Kidney (tissue), 14 donors: ENCODE data around the gene PIK3R4. TPM values are rescaled to one million over a fixed set of nuclear protein-coding genes. Genes with fewer than 3 reads are reported as not detected.
A peak's percentile ranks its signal among the peaks of the same experiment; 100 is the strongest.

ENCODE experiments used
- DNase-seq, 5 donors: peaks; one replicate each; pipeline ENCODE4 v3.0.0-alpha.2; 2013 to 2020
- FAIRE-seq: peaks from 2 replicates; lab custom pipeline; 2012; peaks lifted over from hg19 to GRCh38; lab: Jason Lieb, UNC
- H3K27ac ChIP-seq, 2 donors: one replicate each; pipeline ENCODE4 v1.7.0; 2013; ENCODE audit warnings: low read depth in 2 of 2, low read length in 2 of 2, inconsistent platforms in 1 of 2
- H3K27me3 ChIP-seq: one replicate; pipeline ENCODE4 v1.7.1; 2013; ENCODE audit warnings: low read length, inconsistent platforms; ENCODE audit not compliant: control insufficient read depth, insufficient read depth
- H3K36me3 ChIP-seq, 3 donors: one replicate each; pipeline versions ENCODE4 v1.7.0 to v1.7.1; 2013; ENCODE audit warnings: low read length in 3 of 3, control low read depth in 1 of 3, inconsistent platforms in 1 of 3; ENCODE audit not compliant: insufficient read depth in 3 of 3, control insufficient read depth in 2 of 3
- H3K4me1 ChIP-seq, 3 donors: one replicate each; pipeline versions ENCODE4 v1.7.0 to v1.7.1; 2013; ENCODE audit warnings: low read length in 3 of 3, inconsistent platforms in 1 of 3, low read depth in 1 of 3; ENCODE audit not compliant: control insufficient read depth in 2 of 3, insufficient read depth in 2 of 3
- H3K4me3 ChIP-seq, 3 donors: one replicate each; pipeline versions ENCODE4 v1.7.0 to v1.8.1; 2013; ENCODE audit warnings: low read length in 3 of 3, control low read depth in 1 of 3, inconsistent platforms in 1 of 3
- H3K9ac ChIP-seq, 3 donors: one replicate each; pipeline versions ENCODE4 v1.7.0 to v1.7.1; 2013; ENCODE audit warnings: low read length in 3 of 3, control low read depth in 1 of 3, inconsistent platforms in 1 of 3
- H3K9me3 ChIP-seq, 3 donors: one replicate each; pipeline versions ENCODE4 v1.7.0 to v1.7.1; 2013; ENCODE audit warnings: low read length in 3 of 3, control low read depth in 1 of 3, inconsistent platforms in 1 of 3; ENCODE audit not compliant: control insufficient read depth in 2 of 3, insufficient read depth in 1 of 3
- CTCF ChIP-seq: IDR thresholded peaks from 3 replicates; pipeline ENCODE4 v1.5.1; 2012; ENCODE audit warnings: mild to moderate bottlenecking, moderate library complexity, borderline replicate concordance; ENCODE audit not compliant: insufficient read depth; ENCODE audit errors: extremely low read depth
- intact Hi-C: fragments of 100-400 bp; cut with DNase I; formaldehyde crosslinking; loops from one replicate; pipeline ENCODE4 v1.11.1; 2022
- polyA plus RNA-seq: library from polyadenylated mRNA; stranded (reverse); fragments of 350-450 nt; fragmentation: Illumina TruSeq; extraction: RNeasy Lipid Tissue Mini Kit (QIAGEN cat#74804); gene quantifications from one replicate; pipeline ENCODE4 v1.2.3, GENCODE V29; 2014; ENCODE audit warnings: low read depth, low replicate concordance; ENCODE audit not compliant: insufficient read depth
- total RNA-seq: library from RNA; stranded (reverse); fragmentation: NEBNext Ultra II Directional; extraction: Animal tissue kit (Norgen Biotek cat#: 25700); gene quantifications from one replicate; pipeline ENCODE4 v1.2.1, GENCODE V29; 2021
- donor health status: control.
- donor health status: control.
- donor health status: control.
- donor health status: control.
- donor health status: control.
- donor health status: DM: yes; HTN: yes; CAD: no.
- donor health status: Normal renal cell carcinoma (clear cell type).

Gene PIK3R4
- total and polyA plus RNA-seq, 2 donors from 2014 or later = 22.5 to 32.7 TPM

- TF ChIP-seq CTCF = no peak
- no peak overlapping the region for H3K9ac ChIP-seq
- H3K27ac ChIP-seq = no peak overlapping the region
- H3K4me1 ChIP-seq = no peaks in the 10 kb centered on the region
- FAIRE-seq (no peak), DNase-seq (peak in 3 of 5 donors; percentile 21 to 49 (median 49))
- H3K27me3 ChIP-seq = no peaks in the 10 kb centered on the region
- intact Hi-C loops = no loop called here
- H3K36me3 ChIP-seq = no peaks in the 10 kb centered on the region
- no peak overlapping the region for H3K4me3 ChIP-seq
- no peaks in the 10 kb centered on the region for H3K9me3 ChIP-seq
Measured at GRCh38 chr3:130755666-130756065, 9.0 kb upstream of the PIK3R4 start.

- Histone ChIP-seq H3K9ac (no peak overlapping the region), H3K4me1 (peaks cover 0 to 14% (median 3%) of the 10 kb centered on the region in 3 donors), H3K27ac (no peak overlapping the region), H3K4me3 (no peak overlapping the region), H3K27me3 (no peaks in the 10 kb centered on the region), H3K36me3 (peaks cover 0 to 8% (median 0%) of the 10 kb centered on the region in 3 donors), H3K9me3 (no peaks in the 10 kb centered on the region)
- peak in 1 of 5 donors; percentile 12 for DNase-seq
- intact Hi-C loops = no loop called here
- no peak for TF ChIP-seq CTCF
- FAIRE-seq = no peak
Measured at GRCh38 chr3:130748981-130749380, 2.4 kb upstream of the PIK3R4 start.

- TF ChIP-seq CTCF = no peak
- H3K27me3 ChIP-seq = no peaks in the 10 kb centered on the region
- FAIRE-seq (peak; percentile 45), DNase-seq (peak in 1 of 5 donors; percentile 13)
- peak overlapping the region; percentile 65 to 76 (median 74) for H3K4me3 ChIP-seq
- intact Hi-C loops = no loop called here
- no peaks in the 10 kb centered on the region for H3K9me3 ChIP-seq
- H3K27ac ChIP-seq = peak overlapping the region in 1 of 2 donors; percentile 23
- peak overlapping the region in 2 of 3 donors; percentile 7 to 54 for H3K9ac ChIP-seq
- H3K36me3 ChIP-seq = peaks cover 2 to 13% (median 3%) of the 10 kb centered on the region in 3 donors
- H3K4me1 ChIP-seq = peaks cover 0 to 14% (median 8%) of the 10 kb centered on the region in 3 donors
Measured at GRCh38 chr3:130748467-130748861, 1.8 kb upstream of the PIK3R4 start.

GRCh38 chr3:130743354-130743753 is 3.3 kb downstream of the PIK3R4 start:
- no peak for FAIRE-seq
- H3K9ac ChIP-seq = no peak overlapping the region

More at GRCh38 chr3:130743354-130743753, 3.3 kb downstream of the PIK3R4 start:
- intact Hi-C loops = no loop called here
- H3K36me3 ChIP-seq = peaks cover 2 to 20% (median 7%) of the 10 kb centered on the region in 3 donors
- DNase-seq = no peak
- no peak overlapping the region for H3K4me3 ChIP-seq
- no peaks in the 10 kb centered on the region for H3K9me3 ChIP-seq
- no peak for TF ChIP-seq CTCF
- H3K4me1 ChIP-seq = peaks cover 0 to 14% (median 10%) of the 10 kb centered on the region in 3 donors
- no peaks in the 10 kb centered on the region for H3K27me3 ChIP-seq
- H3K27ac ChIP-seq = no peak overlapping the region
